Activated T-cell treated with anti-CD3 and anti-CD28 coated beads, Interleukin-2, amount 50 U/mL, for 4 hours (primary cell): ENCODE results near the gene CENATAC. TPM values are rescaled to one million over a fixed set of nuclear protein-coding genes. Genes with fewer than 3 reads are reported as not detected.

Source experiments
- total RNA-seq, 3 donors: library from RNA; stranded (reverse); gene quantifications; one replicate each; pipeline ENCODE4 v1.2.1, GENCODE V29; 2021

CENATAC gene
- total RNA-seq, 3 donors from 2014 or later: 23.6 to 33.1 (median 31.0) TPM

Other genes starting within 250 kb of the CENATAC start
- gene DDX6, start 207.0 kb upstream of the CENATAC start, total RNA-seq: 100 to 1,000 TPM; 121 to 147 (median 132) TPM
- 10 to 100 TPM; 17.6 to 30.8 (median 23.7) TPM for gene CXCR5, start 114.2 kb upstream of the CENATAC start, total RNA-seq
- gene BCL9L, start 72.2 kb upstream of the CENATAC start, total RNA-seq: 10 to 100 TPM; 26.1 to 31.2 (median 26.9) TPM
- not detected for gene UPK2, start 41.8 kb upstream of the CENATAC start, total RNA-seq
- not detected for gene FOXR1, start 26.4 kb upstream of the CENATAC start, total RNA-seq
- gene RPS25, start 20.2 kb downstream of the CENATAC start, total RNA-seq: 1,000 to 10,000 TPM; 1,565 to 1,602 (median 1,576) TPM
- gene TRAPPC4, start 20.6 kb downstream of the CENATAC start, total RNA-seq: 100 to 1,000 TPM; 115 to 146 (median 131) TPM
- gene SLC37A4, start 32.7 kb downstream of the CENATAC start, total RNA-seq: 10 to 100 TPM; 10.1 to 13.8 (median 13.5) TPM
- 100 to 1,000 TPM; 249 to 309 (median 260) TPM for gene HYOU1, start 59.1 kb downstream of the CENATAC start, total RNA-seq
- gene VPS11, start 69.7 kb downstream of the CENATAC start, total RNA-seq: 10 to 100 TPM; 24.1 to 31.5 (median 30.0) TPM
- 10 to 100 TPM; 43.7 to 64.7 (median 60.1) TPM for gene HMBS, start 86.7 kb downstream of the CENATAC start, total RNA-seq
- gene DPAGT1, start 103.7 kb downstream of the CENATAC start, total RNA-seq: 10 to 100 TPM; 53.9 to 61.0 (median 60.9) TPM
- 10 to 100 TPM; 22.0 to 24.7 (median 23.0) TPM for gene C2CD2L, start 109.2 kb downstream of the CENATAC start, total RNA-seq
- 10 to 100 TPM; 20.1 to 26.2 (median 21.1) TPM for gene HINFP, start 123.4 kb downstream of the CENATAC start, total RNA-seq
- under 1 TPM in 1 of 3 donors, not detected in 2; 0.38 TPM for gene ABCG4, start 150.9 kb downstream of the CENATAC start, total RNA-seq
- 10 to 100 TPM in 1 of 3 donors, 1 to 10 TPM in 2; 9.7 to 13.2 (median 9.7) TPM for gene NLRX1, start 170.6 kb downstream of the CENATAC start, total RNA-seq
- gene NHERF4, start 187.3 kb downstream of the CENATAC start, total RNA-seq: under 1 TPM in 2 of 3 donors, not detected in 1; 0.18 to 0.43 TPM
- 10 to 100 TPM; 18.7 to 19.6 (median 19.5) TPM for gene CBL, start 208.2 kb downstream of the CENATAC start, total RNA-seq